HG02759 (cell line): Measurements from ENCODE around the gene WNT10A.
"Not testable (repeated sequence)": the region's sequence is repeated elsewhere in the genome, so short reads cannot be mapped to it uniquely, and the experiment has no call there.

Source experiments
- ATAC-seq: cut with Tn5 transposase; IDR thresholded peaks from one replicate; pipeline ENCODE4 v1.9.1; 2021; ENCODE audit warnings: mild to moderate bottlenecking, moderate library complexity; ENCODE audit not compliant: unreplicated experiment

WNT10A gene

DNA sequence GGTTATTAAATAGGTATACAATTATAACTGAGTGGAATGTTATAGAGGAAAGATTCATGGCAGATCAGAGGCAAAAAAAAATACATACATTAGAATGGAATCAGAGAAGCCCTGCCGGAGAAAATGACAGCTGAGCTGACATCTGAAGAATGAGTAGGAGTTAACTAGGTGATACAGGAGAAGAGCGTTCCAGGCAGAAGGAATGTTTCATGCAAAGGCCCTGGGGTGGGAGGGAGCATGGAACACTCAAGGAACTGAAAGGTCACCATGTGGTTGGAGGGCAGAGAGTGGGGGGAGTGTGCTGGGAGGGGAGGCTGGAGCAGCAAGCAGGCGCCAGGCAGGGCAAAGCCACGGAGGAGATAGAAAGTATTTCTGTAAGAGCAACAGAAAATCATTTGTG, 47.2 kb downstream of the WNT10A start:
- no peak for ATAC-seq

- ATAC-seq: not testable (repeated sequence)
These were observed 49.8 kb downstream of the WNT10A start for GRCh38 chr2:218930488-218930887.

DNA sequence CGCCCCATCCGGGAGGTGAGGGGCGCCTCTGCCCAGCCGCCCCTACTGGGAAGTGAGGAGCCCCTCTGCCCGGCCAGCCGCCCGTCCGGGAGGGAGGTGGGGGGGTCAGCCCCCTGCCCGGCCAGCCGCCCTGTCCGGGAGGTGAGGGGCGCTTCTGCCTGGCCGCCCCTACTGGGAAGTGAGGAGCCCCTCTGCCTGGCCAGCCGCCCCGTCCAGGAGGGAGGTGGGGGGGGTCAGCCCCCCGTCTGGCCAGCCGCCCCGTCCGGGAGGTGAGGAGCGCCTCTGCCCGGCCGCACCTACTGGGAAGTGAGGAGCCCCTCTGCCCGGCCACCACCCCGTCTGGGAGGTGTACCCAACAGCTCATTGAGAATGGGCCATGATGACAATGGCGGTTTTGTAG, 51.1 kb downstream of the WNT10A start:
- not testable (repeated sequence) for ATAC-seq
